Activated B cell treated with CpG ODN at 0.5 μM for 24 hours (primary cell): ENCODE measurements around the gene SVEP1. TPM values are rescaled to one million over a fixed set of nuclear protein-coding genes. Genes with fewer than 3 reads are reported as not detected.
"Not testable (repeated sequence)": the region's sequence is repeated elsewhere in the genome, so short reads cannot be mapped to it uniquely, and the experiment has no call there.

Experiments
- ATAC-seq: fragments of 200-7000 bp; cut with Tn5 transposase; one replicate; pipeline ENCODE4 v1.10.0; 2021; ENCODE audit warnings: low read depth, mild to moderate bottlenecking, moderate library complexity
- CTCF ChIA-PET: fragments of 350-600 bp; sonication (Branson Sonifier 250); formaldehyde crosslinking; loops from one replicate; lab custom pipeline; 2021; ENCODE audit warnings: antibody characterized with exemption; lab: Charles Lee
- POLR2A ChIA-PET: fragments of 350-600 bp; sonication (Branson Sonifier 250); formaldehyde crosslinking; loops from one replicate; lab custom pipeline; 2021; ENCODE audit warnings: antibody characterized with exemption; lab: Charles Lee
- DNase-seq: peaks from one replicate; pipeline ENCODE4 v3.0.0; 2022
- H3K27ac Mint-ChIP-seq: one replicate; pipeline ENCODE4 v1.8.0; 2020; ENCODE audit warnings: mixed read lengths
- H3K27me3 Mint-ChIP-seq: one replicate; pipeline ENCODE4 v1.8.0; 2021; ENCODE audit warnings: mixed read lengths
- H3K36me3 Mint-ChIP-seq: one replicate; pipeline ENCODE4 v1.8.0; 2021; ENCODE audit warnings: low read depth, mixed read lengths
- H3K4me1 Mint-ChIP-seq: one replicate; pipeline ENCODE4 v1.8.0; 2021; ENCODE audit warnings: mixed read lengths
- H3K4me3 Mint-ChIP-seq: one replicate; pipeline ENCODE4 v1.8.0; 2020; ENCODE audit warnings: mild to moderate bottlenecking, mixed read lengths
- H3K9me3 Mint-ChIP-seq: one replicate; pipeline ENCODE4 v1.8.0; 2020; ENCODE audit warnings: mixed read lengths
- intact Hi-C: fragments of 100-400 bp; cut with micrococcal nuclease; formaldehyde crosslinking; loops from one replicate; pipeline ENCODE4 v1.15.1; 2024
- total RNA-seq: library from RNA; stranded (reverse); gene quantifications from 2 replicates; pipeline ENCODE4 v1.2.3, GENCODE V29; 2022
- TF ChIP-seq, protein P1 (sequence below): fragments of 200-600 bp; IDR thresholded peaks from one replicate; pipeline ENCODE4 v1.8.0; 2022; ENCODE audit warnings: antibody characterized with exemption, mild to moderate bottlenecking

The SVEP1 gene
- total RNA-seq, 1 donor from 2014 or later, result not detected

DNA sequence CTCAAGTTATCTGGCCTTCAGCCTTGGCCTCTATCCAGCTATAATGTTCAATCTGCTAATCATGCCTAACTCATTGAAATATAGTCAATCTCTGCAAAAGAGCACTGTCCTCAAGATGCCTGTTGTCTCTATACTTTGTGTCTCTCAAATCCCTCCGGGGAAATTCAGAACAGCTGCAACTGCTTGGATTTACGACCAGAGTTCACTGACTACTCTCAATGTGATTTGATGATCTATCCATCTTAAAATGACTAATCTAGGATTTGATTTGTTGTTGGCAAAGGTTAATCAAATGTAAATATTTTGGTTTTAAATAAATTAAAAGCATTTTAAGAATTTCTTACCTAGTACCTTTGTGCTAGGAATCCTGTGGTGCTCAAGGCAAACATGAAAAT is 40.9 kb downstream of the SVEP1 start:
- H3K4me1 Mint-ChIP-seq, result no peaks in the 10 kb centered on the region
- no peak for ATAC-seq

DNA sequence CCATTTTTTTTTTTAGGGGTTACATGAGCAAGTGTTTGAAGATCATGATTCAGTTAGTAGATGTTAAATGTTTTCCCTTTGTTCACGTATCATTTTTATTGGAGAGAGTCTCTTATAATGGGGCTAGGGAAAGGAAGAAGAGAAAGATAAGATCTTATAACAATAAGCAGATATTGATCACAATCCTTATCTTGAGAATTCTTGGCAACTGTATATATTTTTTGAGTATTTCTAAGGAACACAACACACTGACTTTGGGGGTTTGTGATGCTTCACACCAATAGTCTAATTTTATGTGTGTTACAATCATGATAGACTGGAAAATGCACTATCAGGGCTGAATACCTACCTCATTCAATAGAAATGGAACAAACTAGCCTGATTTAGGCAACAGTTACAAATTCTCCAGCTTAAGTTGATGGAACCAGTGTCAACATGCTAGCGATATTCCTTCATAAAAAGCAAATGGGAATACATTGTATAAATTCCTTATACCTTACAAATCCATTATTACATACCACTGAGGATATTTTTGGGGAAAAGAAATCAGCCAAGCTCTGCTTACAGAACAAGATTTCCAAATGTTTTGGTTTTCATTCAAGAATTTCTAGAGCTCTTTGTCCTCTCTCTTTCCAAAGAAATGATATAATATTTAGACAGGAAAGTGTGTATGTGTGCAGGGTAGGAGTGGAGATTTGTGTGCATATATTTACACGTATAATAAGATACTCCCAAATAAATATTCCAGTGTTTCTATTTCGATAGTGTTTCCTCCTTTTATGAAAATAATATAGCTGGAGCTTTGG is 41.5 kb downstream of the SVEP1 start:
- no peak for ATAC-seq
- ChIA-PET POLR2A (no interaction called here), CTCF (no interaction called here)
- TF ChIP-seq, protein P1, sequence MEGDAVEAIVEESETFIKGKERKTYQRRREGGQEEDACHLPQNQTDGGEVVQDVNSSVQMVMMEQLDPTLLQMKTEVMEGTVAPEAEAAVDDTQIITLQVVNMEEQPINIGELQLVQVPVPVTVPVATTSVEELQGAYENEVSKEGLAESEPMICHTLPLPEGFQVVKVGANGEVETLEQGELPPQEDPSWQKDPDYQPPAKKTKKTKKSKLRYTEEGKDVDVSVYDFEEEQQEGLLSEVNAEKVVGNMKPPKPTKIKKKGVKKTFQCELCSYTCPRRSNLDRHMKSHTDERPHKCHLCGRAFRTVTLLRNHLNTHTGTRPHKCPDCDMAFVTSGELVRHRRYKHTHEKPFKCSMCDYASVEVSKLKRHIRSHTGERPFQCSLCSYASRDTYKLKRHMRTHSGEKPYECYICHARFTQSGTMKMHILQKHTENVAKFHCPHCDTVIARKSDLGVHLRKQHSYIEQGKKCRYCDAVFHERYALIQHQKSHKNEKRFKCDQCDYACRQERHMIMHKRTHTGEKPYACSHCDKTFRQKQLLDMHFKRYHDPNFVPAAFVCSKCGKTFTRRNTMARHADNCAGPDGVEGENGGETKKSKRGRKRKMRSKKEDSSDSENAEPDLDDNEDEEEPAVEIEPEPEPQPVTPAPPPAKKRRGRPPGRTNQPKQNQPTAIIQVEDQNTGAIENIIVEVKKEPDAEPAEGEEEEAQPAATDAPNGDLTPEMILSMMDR, result no peak
- no peak overlapping the region for H3K4me3 Mint-ChIP-seq
- H3K36me3 Mint-ChIP-seq, result no peaks in the 10 kb centered on the region
- no peak overlapping the region for H3K27ac Mint-ChIP-seq
- no peaks in the 10 kb centered on the region for H3K4me1 Mint-ChIP-seq
- H3K9me3 Mint-ChIP-seq, result no peaks in the 10 kb centered on the region
- peaks cover 6% of the 10 kb centered on the region for H3K27me3 Mint-ChIP-seq
- intact Hi-C loops, result no loop called here
- DNase-seq, result no peak

More for the DNA sequence above, 40.9 kb downstream of the SVEP1 start:
- no peak for DNase-seq
- Mint-ChIP-seq H3K36me3 (no peaks in the 10 kb centered on the region), H3K27me3 (peaks cover 6% of the 10 kb centered on the region), H3K4me3 (no peak overlapping the region), H3K27ac (no peak overlapping the region), H3K9me3 (no peaks in the 10 kb centered on the region)
- ChIA-PET CTCF (no interaction called here), POLR2A (no interaction called here)
- TF ChIP-seq, protein P1, result no peak
- intact Hi-C loops, result no loop called here

DNA sequence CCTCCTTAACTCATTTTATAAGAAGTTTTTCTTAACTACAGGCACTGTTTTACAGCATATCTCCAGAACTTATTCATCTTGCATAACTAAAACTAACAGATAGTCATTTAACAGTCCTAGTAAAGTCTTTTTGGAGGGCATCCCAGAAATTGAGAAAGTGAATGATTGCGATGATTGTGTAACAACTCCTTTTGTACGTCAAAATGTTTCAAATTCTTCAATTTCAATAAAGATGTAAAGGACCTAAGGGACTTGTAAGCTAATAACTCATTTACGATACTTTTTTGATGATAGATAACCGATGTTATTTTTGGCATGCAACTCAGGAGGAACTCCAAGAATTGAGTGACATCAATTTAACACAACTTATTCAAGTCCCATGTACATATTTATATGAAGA is 42.7 kb downstream of the SVEP1 start:
- TF ChIP-seq, protein P1, result no peak

DNA sequence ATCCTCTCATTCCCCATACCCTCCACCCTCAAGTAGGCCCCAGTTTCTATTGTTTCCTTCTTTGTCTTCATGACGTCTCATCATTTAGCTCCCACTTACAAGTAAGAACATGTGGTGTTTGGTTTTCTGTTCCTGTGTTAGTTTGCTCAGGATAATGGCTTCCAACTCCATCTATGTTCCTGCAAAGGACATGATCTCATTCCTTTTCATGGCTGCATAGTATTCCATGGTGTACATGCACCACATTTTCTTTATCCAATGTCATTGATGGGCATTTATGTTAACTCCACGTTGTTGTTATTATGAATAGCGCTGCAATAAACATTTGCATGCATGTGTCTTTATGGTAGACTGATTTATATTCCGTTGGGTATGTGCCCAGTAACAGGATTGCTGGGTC is 45.4 kb downstream of the SVEP1 start:
- H3K36me3 Mint-ChIP-seq, H3K4me1 Mint-ChIP-seq, CTCF ChIA-PET, DNase-seq, POLR2A ChIA-PET, H3K4me3 Mint-ChIP-seq, ATAC-seq, H3K27me3 Mint-ChIP-seq, H3K9me3 Mint-ChIP-seq, intact Hi-C loops, H3K27ac Mint-ChIP-seq: not testable (repeated sequence)

More for the DNA sequence above, 42.7 kb downstream of the SVEP1 start:
- ATAC-seq, result no peak
- no peaks in the 10 kb centered on the region for H3K4me1 Mint-ChIP-seq
- ChIA-PET POLR2A (no interaction called here), CTCF (no interaction called here)
- no peak overlapping the region for H3K4me3 Mint-ChIP-seq
- no peak overlapping the region for H3K27ac Mint-ChIP-seq
- peaks cover 6% of the 10 kb centered on the region for H3K27me3 Mint-ChIP-seq
- intact Hi-C loops, result no loop called here
- no peak for DNase-seq
- no peaks in the 10 kb centered on the region for H3K36me3 Mint-ChIP-seq
- H3K9me3 Mint-ChIP-seq, result no peaks in the 10 kb centered on the region

DNA sequence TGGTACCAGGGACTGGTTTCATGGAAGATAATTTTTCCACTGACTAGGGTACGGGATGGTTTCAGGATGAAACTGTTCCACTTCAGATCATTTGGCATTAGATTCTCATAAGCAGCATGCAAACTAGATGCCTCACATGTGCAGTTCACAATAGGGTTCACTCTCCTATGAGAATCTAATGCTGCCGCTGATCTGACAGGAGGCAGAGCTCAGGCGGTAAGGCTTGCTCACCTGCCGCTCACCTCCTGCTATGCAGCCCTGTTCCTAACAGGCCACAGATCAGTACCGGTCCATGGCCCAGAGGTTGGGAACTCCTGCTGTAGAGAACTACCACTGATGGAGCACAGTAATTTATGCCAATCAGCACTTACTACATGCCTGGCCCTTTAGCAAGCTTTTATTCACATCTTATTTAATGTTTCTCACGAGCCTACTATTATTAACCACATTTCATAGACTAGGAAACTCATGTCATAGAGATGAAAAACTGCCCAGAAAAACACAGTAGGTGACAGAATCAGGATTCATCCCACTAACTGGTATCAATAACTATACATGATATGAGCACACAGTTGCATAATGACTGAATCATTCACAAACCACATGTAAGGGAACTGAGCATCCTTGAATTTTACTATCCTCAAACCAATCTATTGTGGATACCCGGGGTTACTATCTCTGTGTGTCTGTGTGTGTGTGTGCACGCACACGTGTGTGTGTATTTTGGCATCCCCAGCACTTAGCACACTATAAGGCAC is 46.5 kb downstream of the SVEP1 start:
- Mint-ChIP-seq H3K27me3 (peaks cover 1% of the 10 kb centered on the region), H3K4me3 (no peak overlapping the region), H3K4me1 (no peaks in the 10 kb centered on the region), H3K27ac (no peak overlapping the region), H3K9me3 (peaks cover 4% of the 10 kb centered on the region), H3K36me3 (no peaks in the 10 kb centered on the region)
- TF ChIP-seq, protein P1, result no peak
- intact Hi-C loops, result no loop called here
- POLR2A ChIA-PET, result no interaction called here
- ATAC-seq (no peak), DNase-seq (no peak)
- CTCF ChIA-PET, result no interaction called here
